ENCODE data around the gene ZC2HC1C. TPM values are rescaled to one million over a fixed set of nuclear protein-coding genes. Genes with fewer than 3 reads are reported as not detected.

Gene ZC2HC1C
- polyA plus RNA-seq, 1 donor (not counting 4 experiments of a cell fraction or from before 2014, with no cell fraction given) = 0.68 TPM

DNA sequence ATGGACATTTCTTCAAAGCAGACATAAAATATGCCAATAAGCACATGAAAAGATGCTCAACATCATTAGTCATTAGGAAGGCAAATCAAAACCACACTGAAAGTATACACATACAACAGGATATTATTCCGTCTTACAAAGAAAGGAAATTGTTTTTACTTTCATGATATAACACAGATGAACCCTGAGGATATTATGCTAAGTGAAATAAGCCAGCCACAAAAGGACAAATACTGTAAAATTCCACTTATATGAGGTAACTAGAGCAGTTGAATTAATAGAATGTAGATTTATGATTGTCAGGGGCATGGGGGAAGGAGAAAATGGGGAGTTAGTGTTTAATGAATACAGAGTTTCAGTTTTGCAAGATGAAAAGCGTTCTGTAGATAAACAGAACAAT is 9.8 kb upstream of the ZC2HC1C start:
- no peak overlapping the region for H3K4me3 ChIP-seq (ENCODE audit: control insufficient read depth in 2 of 3, extremely low read depth in 1 of 3, insufficient read depth in 2 of 3, low read depth in 1 of 3, low read length in 3 of 3)
- FAIRE-seq = no peak
- no peaks in the 10 kb centered on the region for H3K9me1 ChIP-seq (ENCODE audit: control insufficient read depth, extremely low read depth, insufficient read depth, low read length)

DNA sequence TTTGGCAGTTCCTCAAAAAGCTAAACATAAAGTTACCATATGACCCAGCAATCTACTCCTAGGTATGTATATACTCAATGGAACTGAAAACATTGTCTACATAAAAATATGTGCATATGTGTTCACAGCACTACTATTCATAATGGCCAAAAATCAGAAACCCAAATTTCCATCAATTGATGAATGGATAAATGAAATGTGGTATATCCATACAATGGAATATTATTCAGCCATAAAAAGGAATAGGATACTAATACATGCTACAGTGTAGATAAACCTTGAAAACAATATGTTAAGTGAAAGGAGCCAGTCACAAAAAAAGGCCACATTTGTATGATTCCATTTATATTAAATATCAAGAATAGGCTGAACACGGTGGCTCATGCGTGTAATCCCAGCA is 9.0 kb upstream of the ZC2HC1C start:
- Histone ChIP-seq H3K4me1 (ENCODE audit: control insufficient read depth, extremely low read depth, insufficient read depth, low read length) (peaks cover 18% of the 10 kb centered on the region), H3K27ac (ENCODE audit: control insufficient read depth, insufficient read depth, low read length) (no peak overlapping the region), H2AFZ (ENCODE audit: control insufficient read depth, low read length) (no peak overlapping the region), H3K79me2 (ENCODE audit: control insufficient read depth, insufficient read depth, low read length) (peaks cover 4% of the 10 kb centered on the region), H3K27me3 (ENCODE audit: control insufficient read depth, extremely low read depth, insufficient read depth, low read length) (no peaks in the 10 kb centered on the region), H3K36me3 (ENCODE audit: control insufficient read depth in 2 of 2, extremely low read depth in 1 of 2, insufficient read depth in 2 of 2, low read length in 2 of 2) (peaks cover 0 to 4% of the 10 kb centered on the region in 2 experiments), H3K4me2 (ENCODE audit: control insufficient read depth, extremely low read depth, insufficient read depth, low read depth, low read length) (no peak overlapping the region), H3K9ac (ENCODE audit: control insufficient read depth, extremely low read depth, insufficient read depth, low read length) (no peak overlapping the region), H3K9me1 (ENCODE audit: control insufficient read depth, extremely low read depth, insufficient read depth, low read length) (no peaks in the 10 kb centered on the region), H3K9me3 (ENCODE audit: control insufficient read depth, low read depth, low read length) (no peaks in the 10 kb centered on the region), H4K20me1 (ENCODE audit: control insufficient read depth, extremely low read depth, insufficient read depth, low read length) (no peaks in the 10 kb centered on the region), H3K4me3 (ENCODE audit: control insufficient read depth in 2 of 3, extremely low read depth in 1 of 3, insufficient read depth in 2 of 3, low read depth in 1 of 3, low read length in 3 of 3) (no peak overlapping the region)
- TF ChIP-seq, protein P1, sequence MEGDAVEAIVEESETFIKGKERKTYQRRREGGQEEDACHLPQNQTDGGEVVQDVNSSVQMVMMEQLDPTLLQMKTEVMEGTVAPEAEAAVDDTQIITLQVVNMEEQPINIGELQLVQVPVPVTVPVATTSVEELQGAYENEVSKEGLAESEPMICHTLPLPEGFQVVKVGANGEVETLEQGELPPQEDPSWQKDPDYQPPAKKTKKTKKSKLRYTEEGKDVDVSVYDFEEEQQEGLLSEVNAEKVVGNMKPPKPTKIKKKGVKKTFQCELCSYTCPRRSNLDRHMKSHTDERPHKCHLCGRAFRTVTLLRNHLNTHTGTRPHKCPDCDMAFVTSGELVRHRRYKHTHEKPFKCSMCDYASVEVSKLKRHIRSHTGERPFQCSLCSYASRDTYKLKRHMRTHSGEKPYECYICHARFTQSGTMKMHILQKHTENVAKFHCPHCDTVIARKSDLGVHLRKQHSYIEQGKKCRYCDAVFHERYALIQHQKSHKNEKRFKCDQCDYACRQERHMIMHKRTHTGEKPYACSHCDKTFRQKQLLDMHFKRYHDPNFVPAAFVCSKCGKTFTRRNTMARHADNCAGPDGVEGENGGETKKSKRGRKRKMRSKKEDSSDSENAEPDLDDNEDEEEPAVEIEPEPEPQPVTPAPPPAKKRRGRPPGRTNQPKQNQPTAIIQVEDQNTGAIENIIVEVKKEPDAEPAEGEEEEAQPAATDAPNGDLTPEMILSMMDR (optimal IDR thresholded peaks at IDR 0.05 in 1 of 3, IDR thresholded peaks at IDR 0.05 in 1 of 3, conservative IDR thresholded peaks at IDR 0.05 in 1 of 3; ENCODE audit: extremely low read depth in 1 of 3, insufficient read depth in 2 of 3, low read length in 3 of 3) = no peak
- no peak for TF ChIP-seq EZH2 (IDR thresholded peaks at IDR 0.05; ENCODE audit: low read length)
- FAIRE-seq (no peak), DNase-seq (ENCODE audit: low read depth, low spot score) (no peak)
- dilution Hi-C loops (cut with MboI; ENCODE audit: extremely low pct_ligation_motif_present, low sequenced_read_pairs) = no loop called here

More for the DNA sequence above, 9.8 kb upstream of the ZC2HC1C start:
- Histone ChIP-seq H3K9ac (ENCODE audit: control insufficient read depth, extremely low read depth, insufficient read depth, low read length) (no peak overlapping the region), H2AFZ (ENCODE audit: control insufficient read depth, low read length) (no peak overlapping the region), H3K27me3 (ENCODE audit: control insufficient read depth, extremely low read depth, insufficient read depth, low read length) (no peaks in the 10 kb centered on the region), H3K79me2 (ENCODE audit: control insufficient read depth, insufficient read depth, low read length) (peaks cover 4% of the 10 kb centered on the region), H3K9me3 (ENCODE audit: control insufficient read depth, low read depth, low read length) (no peaks in the 10 kb centered on the region), H4K20me1 (ENCODE audit: control insufficient read depth, extremely low read depth, insufficient read depth, low read length) (no peaks in the 10 kb centered on the region), H3K27ac (ENCODE audit: control insufficient read depth, insufficient read depth, low read length) (no peak overlapping the region), H3K4me2 (ENCODE audit: control insufficient read depth, extremely low read depth, insufficient read depth, low read depth, low read length) (no peak overlapping the region), H3K36me3 (ENCODE audit: control insufficient read depth in 2 of 2, extremely low read depth in 1 of 2, insufficient read depth in 2 of 2, low read length in 2 of 2) (peaks cover 0 to 4% of the 10 kb centered on the region in 2 experiments), H3K4me1 (ENCODE audit: control insufficient read depth, extremely low read depth, insufficient read depth, low read length) (peaks cover 18% of the 10 kb centered on the region)
- dilution Hi-C loops (cut with MboI; ENCODE audit: extremely low pct_ligation_motif_present, low sequenced_read_pairs) = no loop called here
- no peak for TF ChIP-seq EZH2 (IDR thresholded peaks at IDR 0.05; ENCODE audit: low read length)
- TF ChIP-seq, protein P1 (optimal IDR thresholded peaks at IDR 0.05 in 1 of 3, IDR thresholded peaks at IDR 0.05 in 1 of 3, conservative IDR thresholded peaks at IDR 0.05 in 1 of 3; ENCODE audit: extremely low read depth in 1 of 3, insufficient read depth in 2 of 3, low read length in 3 of 3) = no peak
- DNase-seq (ENCODE audit: low read depth, low spot score) = no peak
